ENCODE data around the gene TMEM35A. TPM values are rescaled to one million over a fixed set of nuclear protein-coding genes. Genes with fewer than 3 reads are reported as not detected.

TMEM35A gene
- total RNA-seq, 1 experiment from 2014 or later, result 4.3 TPM

- H3K4me3 Mint-ChIP-seq, result no peak overlapping the region
- H3T11ph ChIP-seq (ENCODE audit: low read length), result no peak overlapping the region
- no peak overlapping the region for H2AFZ ChIP-seq (ENCODE audit: low read length)
- H3K27ac ChIP-seq (ENCODE audit: insufficient read length, low read depth, low read length), result no peak overlapping the region
- H3K4me1 Mint-ChIP-seq, result peaks cover 14 to 17% of the 10 kb centered on the region in 2 experiments
- DNase-seq, result no peak
- no peak overlapping the region for H3K18ac ChIP-seq (ENCODE audit: insufficient read length, low read depth, low read length)
- no peaks in the 10 kb centered on the region for H3K4me1 ChIP-seq (ENCODE audit: insufficient read depth, low read length)
- H3K27me3 ChIP-seq (ENCODE audit: insufficient read depth, low read length), result no peaks in the 10 kb centered on the region; the same call in 1 of the 2 replicates
- no peak overlapping the region for H3K9ac ChIP-seq (ENCODE audit: extremely low read depth, insufficient read length, low read length)
- no peaks in the 10 kb centered on the region for H4K20me1 ChIP-seq (ENCODE audit: control insufficient read depth, insufficient read depth, insufficient read length)
- H3K36me3 Mint-ChIP-seq (ENCODE audit: insufficient read depth in 1 of 3, low read depth in 3 of 3), result no peaks in the 10 kb centered on the region; a peak in 2 of 7 replicates
- H3K27ac Mint-ChIP-seq, result no peak overlapping the region
- H2AK5ac ChIP-seq (ENCODE audit: insufficient read length, low read length), result no peak overlapping the region
- no peak overlapping the region for H3K56ac ChIP-seq (ENCODE audit: insufficient read length, low read depth, low read length)
- no peak for TF ChIP-seq CTCF (conservative IDR thresholded peaks at IDR 0.05)
- H3K79me1 ChIP-seq (ENCODE audit: insufficient read depth, low read depth, low read length, poor library complexity, severe bottlenecking), result no peaks in the 10 kb centered on the region
- H4K8ac ChIP-seq (replicated peaks; ENCODE audit: insufficient read length, low read depth, low read length), result no peak overlapping the region
- no peak overlapping the region for H3K23ac ChIP-seq (ENCODE audit: insufficient read length, low read depth, low read length)
- no peak overlapping the region for H2BK20ac ChIP-seq (ENCODE audit: low read depth, low read length, poor library complexity, severe bottlenecking)
- peaks cover 9% of the 10 kb centered on the region for H3K23me2 ChIP-seq (ENCODE audit: insufficient read length, low read depth, low read length, poor library complexity, severe bottlenecking)
- no peak overlapping the region for H2BK12ac ChIP-seq (ENCODE audit: insufficient read length, low read depth, low read length)
- H2BK5ac ChIP-seq (ENCODE audit: insufficient read length, low read length), result no peak overlapping the region
- no peak overlapping the region for H3K4me2 ChIP-seq (ENCODE audit: insufficient read depth, insufficient read length, low read length)
- peaks cover 29% of the 10 kb centered on the region for H3K9me3 ChIP-seq (ENCODE audit: control insufficient read depth, low read depth, low read length)
- no peaks in the 10 kb centered on the region for H3K79me2 ChIP-seq (ENCODE audit: insufficient read depth, low read length)
- H2BK15ac ChIP-seq (ENCODE audit: low read depth, low read length), result no peak overlapping the region
- H3K27me3 Mint-ChIP-seq (ENCODE audit: low read depth), result peaks cover 10% of the 10 kb centered on the region
- no CpG with 5 or more reads among the region's 3 CpGs for WGBS (ENCODE audit: extremely low coverage, insufficient read length, low lambda C conversion rate)
- H3K4ac ChIP-seq (ENCODE audit: low read depth, low read length), result no peak overlapping the region
- peaks cover 52 to 54% of the 10 kb centered on the region in 2 experiments for H3K9me3 Mint-ChIP-seq
- H2BK120ac ChIP-seq (ENCODE audit: low read depth, low read length, poor library complexity, severe bottlenecking), result no peak overlapping the region
- no peak overlapping the region for H3K14ac ChIP-seq (ENCODE audit: insufficient read depth, low read length)
- H4K91ac ChIP-seq (ENCODE audit: insufficient read length, low read depth, low read length), result no peak overlapping the region
- no peak overlapping the region for H4K5ac ChIP-seq (ENCODE audit: insufficient read length, low read depth, low read length)
Measured at GRCh38 chrX:101081231-101081630, 2.6 kb downstream of the TMEM35A start.
